Measurements from ENCODE around the gene GRIK3.

DNA sequence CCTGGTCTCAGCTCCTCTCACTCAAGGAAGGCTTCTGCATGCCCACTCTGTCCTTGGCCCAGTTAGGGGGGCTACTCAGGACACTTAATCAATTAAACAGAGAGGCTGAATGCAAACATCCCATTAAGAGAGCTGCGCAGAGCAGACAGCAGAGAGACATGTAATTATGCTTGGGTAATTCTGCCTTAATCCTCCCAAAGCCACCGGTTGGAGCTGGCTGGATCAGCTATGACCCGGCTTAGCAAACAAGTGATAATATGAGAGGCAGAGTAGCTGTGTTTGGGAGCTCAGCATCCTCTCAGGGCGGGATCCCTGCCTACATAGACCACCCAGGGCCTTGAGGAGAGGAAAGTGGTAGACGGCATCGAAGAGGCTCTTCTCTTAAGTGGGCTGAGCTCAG lies 183.2 kb downstream of the GRIK3 start:
- TF ChIP-seq POLR2A (IDR thresholded peaks at IDR 0.05; ENCODE audit: low read length) = no peak
- TF ChIP-seq, protein P1, sequence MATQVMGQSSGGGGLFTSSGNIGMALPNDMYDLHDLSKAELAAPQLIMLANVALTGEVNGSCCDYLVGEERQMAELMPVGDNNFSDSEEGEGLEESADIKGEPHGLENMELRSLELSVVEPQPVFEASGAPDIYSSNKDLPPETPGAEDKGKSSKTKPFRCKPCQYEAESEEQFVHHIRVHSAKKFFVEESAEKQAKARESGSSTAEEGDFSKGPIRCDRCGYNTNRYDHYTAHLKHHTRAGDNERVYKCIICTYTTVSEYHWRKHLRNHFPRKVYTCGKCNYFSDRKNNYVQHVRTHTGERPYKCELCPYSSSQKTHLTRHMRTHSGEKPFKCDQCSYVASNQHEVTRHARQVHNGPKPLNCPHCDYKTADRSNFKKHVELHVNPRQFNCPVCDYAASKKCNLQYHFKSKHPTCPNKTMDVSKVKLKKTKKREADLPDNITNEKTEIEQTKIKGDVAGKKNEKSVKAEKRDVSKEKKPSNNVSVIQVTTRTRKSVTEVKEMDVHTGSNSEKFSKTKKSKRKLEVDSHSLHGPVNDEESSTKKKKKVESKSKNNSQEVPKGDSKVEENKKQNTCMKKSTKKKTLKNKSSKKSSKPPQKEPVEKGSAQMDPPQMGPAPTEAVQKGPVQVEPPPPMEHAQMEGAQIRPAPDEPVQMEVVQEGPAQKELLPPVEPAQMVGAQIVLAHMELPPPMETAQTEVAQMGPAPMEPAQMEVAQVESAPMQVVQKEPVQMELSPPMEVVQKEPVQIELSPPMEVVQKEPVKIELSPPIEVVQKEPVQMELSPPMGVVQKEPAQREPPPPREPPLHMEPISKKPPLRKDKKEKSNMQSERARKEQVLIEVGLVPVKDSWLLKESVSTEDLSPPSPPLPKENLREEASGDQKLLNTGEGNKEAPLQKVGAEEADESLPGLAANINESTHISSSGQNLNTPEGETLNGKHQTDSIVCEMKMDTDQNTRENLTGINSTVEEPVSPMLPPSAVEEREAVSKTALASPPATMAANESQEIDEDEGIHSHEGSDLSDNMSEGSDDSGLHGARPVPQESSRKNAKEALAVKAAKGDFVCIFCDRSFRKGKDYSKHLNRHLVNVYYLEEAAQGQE (IDR thresholded peaks at IDR 0.05) = no peak
- TF ChIP-seq, protein P2, sequence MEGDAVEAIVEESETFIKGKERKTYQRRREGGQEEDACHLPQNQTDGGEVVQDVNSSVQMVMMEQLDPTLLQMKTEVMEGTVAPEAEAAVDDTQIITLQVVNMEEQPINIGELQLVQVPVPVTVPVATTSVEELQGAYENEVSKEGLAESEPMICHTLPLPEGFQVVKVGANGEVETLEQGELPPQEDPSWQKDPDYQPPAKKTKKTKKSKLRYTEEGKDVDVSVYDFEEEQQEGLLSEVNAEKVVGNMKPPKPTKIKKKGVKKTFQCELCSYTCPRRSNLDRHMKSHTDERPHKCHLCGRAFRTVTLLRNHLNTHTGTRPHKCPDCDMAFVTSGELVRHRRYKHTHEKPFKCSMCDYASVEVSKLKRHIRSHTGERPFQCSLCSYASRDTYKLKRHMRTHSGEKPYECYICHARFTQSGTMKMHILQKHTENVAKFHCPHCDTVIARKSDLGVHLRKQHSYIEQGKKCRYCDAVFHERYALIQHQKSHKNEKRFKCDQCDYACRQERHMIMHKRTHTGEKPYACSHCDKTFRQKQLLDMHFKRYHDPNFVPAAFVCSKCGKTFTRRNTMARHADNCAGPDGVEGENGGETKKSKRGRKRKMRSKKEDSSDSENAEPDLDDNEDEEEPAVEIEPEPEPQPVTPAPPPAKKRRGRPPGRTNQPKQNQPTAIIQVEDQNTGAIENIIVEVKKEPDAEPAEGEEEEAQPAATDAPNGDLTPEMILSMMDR (IDR thresholded peaks at IDR 0.05) = no peak
- no peak for TF ChIP-seq EHMT2 (IDR thresholded peaks at IDR 0.05; ENCODE audit: low read depth)
- no peak for TF ChIP-seq MAFK (IDR thresholded peaks at IDR 0.05; ENCODE audit: partially characterized antibody)
- TF ChIP-seq CEBPB (IDR thresholded peaks at IDR 0.05) = no peak
- no peak for TF ChIP-seq RAD21 (conservative IDR thresholded peaks at IDR 0.05 in 1 of 2, IDR thresholded peaks at IDR 0.05 in 1 of 2)
- TF ChIP-seq NFE2L2 (conservative IDR thresholded peaks at IDR 0.05; ENCODE audit: low read length) = no peak
